HFFc6 (cell line): ENCODE measurements around the gene RHOBTB1. TPM values are rescaled to one million over a fixed set of nuclear protein-coding genes. Genes with fewer than 3 reads are reported as not detected.

Source experiments
- DNase-seq: peaks from one replicate; pipeline ENCODE4 v3.0.0-alpha.2; 2018
- H3K27ac Mint-ChIP-seq: 2 replicates; pipeline ENCODE4 v1.8.0; 2020; ENCODE audit warnings: mild to moderate bottlenecking, mixed read lengths
- H3K27me3 Mint-ChIP-seq: 2 replicates; pipeline ENCODE4 v1.8.0; 2021; ENCODE audit warnings: mild to moderate bottlenecking, moderate library complexity, mixed read lengths; ENCODE audit not compliant: insufficient read depth
- H3K36me3 Mint-ChIP-seq: 2 replicates; pipeline ENCODE4 v1.8.0; 2021; ENCODE audit warnings: low read depth, mixed read lengths
- H3K4me1 Mint-ChIP-seq: 2 replicates; pipeline ENCODE4 v1.8.0; 2020; ENCODE audit warnings: low read depth, mixed read lengths
- H3K4me3 Mint-ChIP-seq: 2 replicates; pipeline ENCODE4 v1.8.0; 2020; ENCODE audit warnings: mild to moderate bottlenecking, moderate library complexity, mixed read lengths
- H3K9me3 Mint-ChIP-seq: 2 replicates; pipeline ENCODE4 v1.8.0; 2020; ENCODE audit warnings: mild to moderate bottlenecking, mixed read lengths
- CTCF ChIP-seq: fragments of 200-600 bp; sonication (generic); IDR thresholded peaks from 2 replicates; pipeline ENCODE4 v1.5.0; 2021; ENCODE audit warnings: antibody characterized with exemption, mild to moderate bottlenecking
- total RNA-seq, 6 experiments: library from RNA; stranded (reverse); fragmentation: NEBNext Ultra II Directional; extraction: Animal tissue kit (Norgen Biotek cat#: 25700); gene quantifications; 2 replicates in 1 of 6; 3 replicates in 5 of 6; pipeline ENCODE4 v1.2.3, GENCODE V29; 2021

RHOBTB1 gene
- total RNA-seq, 6 experiments from 2014 or later: 9.0 to 11.7 (median 9.3) TPM

- Mint-ChIP-seq H3K27me3 (peaks cover 2% of the 10 kb centered on the region; the same call in 1 of the 2 replicates), H3K4me1 (peaks cover 64% of the 10 kb centered on the region), H3K36me3 (peaks cover 30% of the 10 kb centered on the region), H3K27ac (peak overlapping the region; percentile 56), H3K4me3 (peak overlapping the region; percentile 16), H3K9me3 (peaks cover 14% of the 10 kb centered on the region)
- no peak for TF ChIP-seq CTCF
- peak; percentile 86 for DNase-seq
Measured at GRCh38 chr10:60914690-60915141, 29.3 kb downstream of the RHOBTB1 start.

GRCh38 chr10:60913657-60914056 is 30.3 kb downstream of the RHOBTB1 start:
- H3K27me3 Mint-ChIP-seq: peaks cover 2% of the 10 kb centered on the region; the same call in 1 of the 2 replicates
- peak overlapping the region; percentile 56 for H3K27ac Mint-ChIP-seq
- H3K9me3 Mint-ChIP-seq: peaks cover 14% of the 10 kb centered on the region
- peak overlapping the region; percentile 13; the same call in 1 of the 2 replicates for H3K4me3 Mint-ChIP-seq
- DNase-seq: no peak
- TF ChIP-seq CTCF: no peak
- peaks cover 36% of the 10 kb centered on the region for H3K36me3 Mint-ChIP-seq
- H3K4me1 Mint-ChIP-seq: peaks cover 56% of the 10 kb centered on the region

GRCh38 chr10:60913071-60913470 is 30.9 kb downstream of the RHOBTB1 start:
- no peaks in the 10 kb centered on the region for H3K27me3 Mint-ChIP-seq
- no peak overlapping the region for H3K4me3 Mint-ChIP-seq
- H3K9me3 Mint-ChIP-seq: peaks cover 14% of the 10 kb centered on the region
- peak overlapping the region; percentile 30; the same call in 1 of the 2 replicates for H3K27ac Mint-ChIP-seq
- H3K4me1 Mint-ChIP-seq: peaks cover 51% of the 10 kb centered on the region
- no peak for DNase-seq
- H3K36me3 Mint-ChIP-seq: peaks cover 36% of the 10 kb centered on the region
- TF ChIP-seq CTCF: no peak

GRCh38 chr10:60911715-60912114 is 32.3 kb downstream of the RHOBTB1 start:
- Mint-ChIP-seq H3K4me1 (peaks cover 37% of the 10 kb centered on the region), H3K36me3 (peaks cover 38% of the 10 kb centered on the region), H3K9me3 (peaks cover 7% of the 10 kb centered on the region), H3K27me3 (no peaks in the 10 kb centered on the region), H3K27ac (no peak overlapping the region), H3K4me3 (no peak overlapping the region)
- DNase-seq: no peak
- no peak for TF ChIP-seq CTCF

GRCh38 chr10:60911216-60911615 is 32.8 kb downstream of the RHOBTB1 start:
- Mint-ChIP-seq H3K4me3 (no peak overlapping the region), H3K9me3 (peaks cover 4% of the 10 kb centered on the region), H3K36me3 (peaks cover 39% of the 10 kb centered on the region), H3K27ac (no peak overlapping the region), H3K27me3 (no peaks in the 10 kb centered on the region), H3K4me1 (peaks cover 32% of the 10 kb centered on the region)
- no peak for TF ChIP-seq CTCF
- DNase-seq: no peak

GRCh38 chr10:60910543-60910942 is 33.4 kb downstream of the RHOBTB1 start:
- Mint-ChIP-seq H3K27ac (no peak overlapping the region), H3K36me3 (peaks cover 46% of the 10 kb centered on the region), H3K27me3 (no peaks in the 10 kb centered on the region), H3K4me3 (no peak overlapping the region), H3K4me1 (peaks cover 32% of the 10 kb centered on the region), H3K9me3 (peaks cover 4% of the 10 kb centered on the region)
- TF ChIP-seq CTCF: no peak
- no peak for DNase-seq
